BJ (cell line): ENCODE measurements around the gene WFDC2. TPM values are rescaled to one million over a fixed set of nuclear protein-coding genes. Genes with fewer than 3 reads are reported as not detected.

Experiments used
- CTCF ChIA-PET: fragments of 350-600 bp; formaldehyde crosslinking; extraction: SDS; loops from one replicate; lab custom pipeline; 2021; ENCODE audit warnings: antibody characterized with exemption, inconsistent platforms; lab: Yijun Ruan, JAX
- POLR2A ChIA-PET: fragments of 300-600 bp; sonication (Branson Sonifier 250); formaldehyde crosslinking; extraction: SDS; loops from one replicate; lab custom pipeline; 2021; ENCODE audit warnings: antibody characterized with exemption; lab: Charles Lee
- DNase-seq: peaks from one replicate; pipeline ENCODE4 v3.0.0-alpha.2; 2011; ENCODE audit warnings: low read depth
- H3K27me3 ChIP-seq: 2 replicates; pipeline ENCODE4 v1.6.0; 2011; ENCODE audit warnings: low read length; ENCODE audit not compliant: control insufficient read depth, insufficient read depth
- H3K36me3 ChIP-seq: 2 replicates; pipeline ENCODE4 v1.5.1; 2011; ENCODE audit warnings: low read length; ENCODE audit not compliant: control insufficient read depth, insufficient read depth
- H3K4me3 ChIP-seq: 2 replicates; pipeline ENCODE4 v1.5.1; 2011; ENCODE audit warnings: low read depth, mild to moderate bottlenecking, control low read depth, low read length
- CTCF ChIP-seq: IDR thresholded peaks from 2 replicates; pipeline ENCODE4 v1.5.1; 2011; ENCODE audit warnings: low read depth, mild to moderate bottlenecking, control low read depth, inconsistent platforms, low read length, moderate library complexity; ENCODE audit not compliant: insufficient read depth
- polyA plus RNA-seq: library from polyadenylated mRNA; depleted of rRNA; stranded (reverse); fragments of >200 nt; gene quantifications from 2 replicates; pipeline ENCODE4 v1.2.3, GENCODE V29; 2011

Gene WFDC2
- polyA plus RNA-seq, 1 experiment: not detected

GRCh38 chr20:45485388-45485787 is 15.8 kb downstream of the WFDC2 start:
- ChIA-PET POLR2A (no interaction called here), CTCF (interaction anchor here (1.2 to 1.6 kb wide), 2 partner anchors 33 to 49 kb away, joined by 3 to 4 read pairs; no protein-coding TSS in a partner anchor)
- TF ChIP-seq CTCF: no peak
- no peaks in the 10 kb centered on the region for H3K36me3 ChIP-seq
- H3K27me3 ChIP-seq: peaks cover 9% of the 10 kb centered on the region
- no peak for DNase-seq
- no peak overlapping the region for H3K4me3 ChIP-seq

- no peak for TF ChIP-seq CTCF
- CTCF ChIA-PET: no interaction called here
Measured at GRCh38 chr20:45487231-45487635, 17.7 kb downstream of the WFDC2 start.

GRCh38 chr20:45489083-45489531 is 19.6 kb downstream of the WFDC2 start:
- no peak for TF ChIP-seq CTCF

More at GRCh38 chr20:45487231-45487635, 17.7 kb downstream of the WFDC2 start:
- DNase-seq: no peak
- Histone ChIP-seq H3K4me3 (no peak overlapping the region), H3K27me3 (peaks cover 9% of the 10 kb centered on the region), H3K36me3 (no peaks in the 10 kb centered on the region)
- POLR2A ChIA-PET: no interaction called here

GRCh38 chr20:45495501-45495941 is 26.0 kb downstream of the WFDC2 start:
- ChIA-PET CTCF (no interaction called here), POLR2A (no interaction called here)
- DNase-seq: no peak
- H3K36me3 ChIP-seq: no peaks in the 10 kb centered on the region
- no peaks in the 10 kb centered on the region; the same call in 1 of the 2 replicates for H3K27me3 ChIP-seq
- no peak overlapping the region for H3K4me3 ChIP-seq
- TF ChIP-seq CTCF: no peak

More at GRCh38 chr20:45489083-45489531, 19.6 kb downstream of the WFDC2 start:
- DNase-seq: no peak
- ChIA-PET CTCF (no interaction called here), POLR2A (no interaction called here)
- Histone ChIP-seq H3K4me3 (no peak overlapping the region), H3K27me3 (peaks cover 9% of the 10 kb centered on the region), H3K36me3 (no peaks in the 10 kb centered on the region)

GRCh38 chr20:45496166-45496565 is 26.6 kb downstream of the WFDC2 start:
- H3K27me3 ChIP-seq: no peaks in the 10 kb centered on the region; the same call in 1 of the 2 replicates
- no peak for DNase-seq
- H3K4me3 ChIP-seq: no peak overlapping the region
- H3K36me3 ChIP-seq: no peaks in the 10 kb centered on the region
- no peak for TF ChIP-seq CTCF
- POLR2A ChIA-PET: no interaction called here
- CTCF ChIA-PET: no interaction called here
